H1 (cell line): ENCODE data around the gene SLC4A8. TPM values are rescaled to one million over a fixed set of nuclear protein-coding genes. Genes with fewer than 3 reads are reported as not detected.

Experiments used
- CTCF ChIA-PET: fragments of 300-600 bp; sonication (Branson Sonifier 250); formaldehyde crosslinking; loops from one replicate; lab custom pipeline; 2021; ENCODE audit not compliant: partially characterized antibody; lab: Charles Lee
- POLR2A ChIA-PET: fragments of 300-600 bp; sonication (Branson Sonifier 250); formaldehyde crosslinking; loops from one replicate; lab custom pipeline; 2021; ENCODE audit warnings: inconsistent platforms; ENCODE audit not compliant: partially characterized antibody; lab: Charles Lee
- DNase-seq, 2 experiments: peaks; one replicate each; pipeline versions ENCODE4 v3.0.0 to v3.0.0-alpha.2; 2010 to 2022; ENCODE audit warnings: low spot score in 2 of 2, low read depth in 1 of 2, mixed read lengths in 1 of 2
- FAIRE-seq: peaks from 2 replicates; lab custom pipeline; 2011; peaks lifted over from hg19 to GRCh38; lab: Jason Lieb, UNC
- H2AFZ ChIP-seq: 2 replicates; pipeline ENCODE4 v1.8.1; 2012; ENCODE audit warnings: low read length, inconsistent platforms
- H2AK5ac ChIP-seq: 2 replicates; pipeline ENCODE4 v1.6.1; 2013; ENCODE audit warnings: low read depth, low read length
- H2BK120ac ChIP-seq: replicated peaks from 2 replicates; pipeline ENCODE3; 2013; ENCODE audit warnings: low read depth, low read length, inconsistent platforms
- H2BK12ac ChIP-seq: 2 replicates; pipeline ENCODE4 v1.6.1; 2013; ENCODE audit warnings: low read depth, low read length
- H2BK15ac ChIP-seq: 2 replicates; pipeline ENCODE4 v1.6.1; 2013; ENCODE audit warnings: low read length
- H2BK20ac ChIP-seq: 2 replicates; pipeline ENCODE4 v1.6.1; 2013; ENCODE audit warnings: low read length
- H2BK5ac ChIP-seq: 2 replicates; pipeline ENCODE4 v1.6.1; 2013; ENCODE audit warnings: low read depth, low read length
- H3K14ac ChIP-seq: 2 replicates; pipeline ENCODE4 v1.6.1; 2013; ENCODE audit warnings: inconsistent platforms; ENCODE audit not compliant: insufficient read length
- H3K18ac ChIP-seq: 2 replicates; pipeline ENCODE4 v1.6.1; 2013; ENCODE audit warnings: low read length; ENCODE audit errors: extremely low read depth
- H3K23ac ChIP-seq: 2 replicates; pipeline ENCODE4 v1.6.1; 2013; ENCODE audit warnings: inconsistent platforms; ENCODE audit not compliant: insufficient read length
- H3K23me2 ChIP-seq: 2 replicates; pipeline ENCODE4 v1.6.1; 2013; ENCODE audit warnings: low read depth, low read length
- H3K27ac ChIP-seq: 2 replicates; pipeline ENCODE4 v1.6.1; 2011; ENCODE audit warnings: low read depth, low read length, inconsistent platforms
- H3K27me3 ChIP-seq, 4 experiments: replicated peaks in 1 of 4; 1 replicate in 1 of 4; 2 replicates in 3 of 4; pipeline versions ENCODE4 v1.6.1 to v1.8.1; 2011 to 2013; ENCODE audit warnings: low read length in 3 of 4, mild to moderate bottlenecking in 3 of 4, inconsistent platforms in 2 of 4, mixed read lengths in 2 of 4, moderate library complexity in 1 of 4; ENCODE audit not compliant: control insufficient read depth in 3 of 4, insufficient read depth in 3 of 4; ENCODE audit errors: extremely low read depth in 1 of 4
- H3K36me3 ChIP-seq, 4 experiments: 2 replicates each; pipeline versions ENCODE4 v1.6.1 to v1.8.1; 2011 to 2013; ENCODE audit warnings: mild to moderate bottlenecking in 4 of 4, low read length in 3 of 4, moderate library complexity in 2 of 4, control low read depth in 1 of 4, inconsistent platforms in 1 of 4; ENCODE audit not compliant: insufficient read depth in 4 of 4, control insufficient read depth in 2 of 4
- H3K4ac ChIP-seq: replicated peaks from 2 replicates; pipeline ENCODE3; 2013; ENCODE audit warnings: low read length, low read depth, mixed read lengths, inconsistent platforms; ENCODE audit not compliant: insufficient read length
- H3K4me1 ChIP-seq, 4 experiments: replicated peaks in 1 of 4; 1 replicate in 1 of 4; 2 replicates in 3 of 4; pipeline versions ENCODE4 v1.6.1 to v1.8.1; 2011 to 2013; ENCODE audit warnings: low read length in 3 of 4, inconsistent platforms in 2 of 4, mixed read lengths in 1 of 4; ENCODE audit not compliant: insufficient read depth in 4 of 4, control insufficient read depth in 3 of 4
- H3K4me2 ChIP-seq, 2 experiments: 2 replicates each; pipeline versions ENCODE4 v1.6.1 to v1.8.1; 2011 to 2013; ENCODE audit warnings: low read depth in 2 of 2, low read length in 2 of 2, control low read depth in 1 of 2, inconsistent platforms in 1 of 2, mild to moderate bottlenecking in 1 of 2; ENCODE audit not compliant: insufficient read depth in 1 of 2
- H3K4me3 ChIP-seq, 4 experiments: fragments of 200-600, 300-600 bp in 1 of 4; sonication (generic), shearing (Covaris generic), sonication (Bioruptor Twin) in 1 of 4; 2 replicates each; pipeline versions ENCODE4 v1.5.1 to v1.8.1; 2011 to 2016; ENCODE audit warnings: low read length in 4 of 4, low read depth in 3 of 4, control low read depth in 2 of 4, inconsistent platforms in 2 of 4, mild to moderate bottlenecking in 2 of 4, mixed read lengths in 1 of 4, moderate library complexity in 1 of 4; ENCODE audit not compliant: insufficient read depth in 2 of 4; ENCODE audit errors: extremely low read depth in 1 of 4
- H3K56ac ChIP-seq: replicated peaks from 2 replicates; pipeline ENCODE3; 2013; ENCODE audit warnings: low read depth, mild to moderate bottlenecking, mixed read lengths, low read length, inconsistent platforms; ENCODE audit not compliant: insufficient read length
- H3K79me1 ChIP-seq: 2 replicates; pipeline ENCODE4 v1.6.1; 2013; ENCODE audit warnings: low read depth, low read length, control low read depth
- H3K79me2 ChIP-seq, 2 experiments: 2 replicates each; pipeline versions ENCODE4 v1.6.1 to v1.8.1; 2012 to 2013; ENCODE audit warnings: low read length in 2 of 2, mild to moderate bottlenecking in 2 of 2, inconsistent platforms in 1 of 2; ENCODE audit not compliant: insufficient read depth in 2 of 2, control insufficient read depth in 1 of 2
- H3K9ac ChIP-seq, 4 experiments: replicated peaks in 1 of 4; 1 replicate in 1 of 4; 2 replicates in 3 of 4; pipeline versions ENCODE4 v1.6.1 to v1.8.1; 2011 to 2013; ENCODE audit warnings: low read depth in 3 of 4, low read length in 3 of 4, control low read depth in 2 of 4, mild to moderate bottlenecking in 2 of 4, moderate library complexity in 2 of 4, inconsistent platforms in 1 of 4; ENCODE audit errors: extremely low read depth in 1 of 4
- H3K9me3 ChIP-seq, 2 experiments: 2 replicates each; pipeline versions ENCODE4 v1.6.1 to v1.8.1; 2012 to 2013; ENCODE audit warnings: mild to moderate bottlenecking in 2 of 2, moderate library complexity in 2 of 2, control low read depth in 1 of 2, inconsistent platforms in 1 of 2, low read depth in 1 of 2, low read length in 1 of 2, mixed read lengths in 1 of 2; ENCODE audit not compliant: insufficient read depth in 2 of 2
- H4K20me1 ChIP-seq, 2 experiments: replicated peaks in 1 of 2; 2 replicates each; pipeline versions ENCODE3 to v1.8.1; 2011 to 2013; ENCODE audit warnings: inconsistent platforms in 2 of 2, low read length in 2 of 2, mild to moderate bottlenecking in 1 of 2; ENCODE audit not compliant: insufficient read depth in 2 of 2, control insufficient read depth in 1 of 2
- H4K5ac ChIP-seq: 2 replicates; pipeline ENCODE4 v1.6.1; 2013; ENCODE audit warnings: low read length, low read depth, mixed read lengths, inconsistent platforms; ENCODE audit not compliant: insufficient read length
- H4K8ac ChIP-seq: 2 replicates; pipeline ENCODE4 v1.8.0; 2013; ENCODE audit warnings: mild to moderate bottlenecking, moderate library complexity, low read length, inconsistent platforms; ENCODE audit not compliant: insufficient read depth; ENCODE audit errors: extremely low read depth
- H4K91ac ChIP-seq: replicated peaks from 2 replicates; pipeline ENCODE3; 2013; ENCODE audit warnings: low read length, mixed read lengths, inconsistent platforms; ENCODE audit not compliant: insufficient read length
- EGR1 ChIP-seq: IDR thresholded peaks from 2 replicates; pipeline ENCODE4 v1.6.1; 2011; ENCODE audit warnings: low read depth, low read length, borderline replicate concordance
- EZH2 ChIP-seq: fragments of 200-600 bp; sonication (generic); IDR thresholded peaks from 2 replicates; pipeline ENCODE4 v1.7.1; 2012; ENCODE audit warnings: low read depth, mild to moderate bottlenecking, moderate library complexity, low read length, inconsistent platforms; ENCODE audit not compliant: severe bottlenecking
- JUN ChIP-seq: IDR thresholded peaks from 2 replicates; pipeline ENCODE4 v1.6.1; 2011; ENCODE audit warnings: low read depth, mild to moderate bottlenecking, improper control_type of control experiment, low read length
- POLR2AphosphoS5 ChIP-seq: IDR thresholded peaks from 2 replicates; pipeline ENCODE4 v1.6.1; 2011; ENCODE audit warnings: low read depth, low read length
- SUZ12 ChIP-seq: fragments of 200-600 bp; sonication (generic); IDR thresholded peaks from 2 replicates; pipeline ENCODE4 v1.6.1; 2012; ENCODE audit warnings: mild to moderate bottlenecking, inconsistent platforms, low read length, moderate library complexity, mixed read lengths
- TCF12 ChIP-seq: IDR thresholded peaks from 2 replicates; pipeline ENCODE4 v1.6.1; 2011; ENCODE audit warnings: low read depth, mild to moderate bottlenecking, low read length
- WGBS, 2 experiments: shearing (Covaris generic) in 1 of 2; methylation state at CpG; one replicate each; pipeline versions ENCODE4 v1.1.6 to v1.1.7; 2013 to 2015; ENCODE audit warnings: low lambda C conversion rate in 2 of 2, mixed read lengths in 2 of 2, inconsistent platforms in 1 of 2, low coverage in 1 of 2, missing lambda C conversion rate in 1 of 2; ENCODE audit not compliant: insufficient replicate concordance in 2 of 2, insufficient coverage in 1 of 2, insufficient read length in 1 of 2; ENCODE audit errors: extremely low coverage in 1 of 2, missing lambda C conversion rate in 1 of 2; 5-methylcytosine and 5-hydroxymethylcytosine counted together
- polyA plus RNA-seq, 7 experiments: library from polyadenylated mRNA; depleted of rRNA in 3 of 7; stranded (reverse) in 5 of 7; unstranded in 2 of 7; fragments of >200 nt in 5 of 7; fragments of 200-250 nt in 2 of 7; gene quantifications; 1 replicate in 5 of 7; 2 replicates in 1 of 7; 4 replicates in 1 of 7; pipeline versions ENCODE4 v1.2.1 to v1.2.3, GENCODE V29; 2011 to 2013; ENCODE audit warnings: missing spikeins in 2 of 7, mixed read lengths in 2 of 7
- total RNA-seq: library from RNA; stranded (reverse); fragmentation: NEBNext Ultra II Directional; extraction: Animal tissue kit (Norgen Biotek cat#: 25700); gene quantifications from 2 replicates; pipeline ENCODE4 v1.2.1, GENCODE V29; 2021

Gene SLC4A8
- total and polyA plus RNA-seq, 2 of the 8 experiments (the other 6 are each of a cell fraction or from before 2014, with no cell fraction given): 11.2 to 13.4 TPM

- Histone ChIP-seq H3K27ac (no peak overlapping the region), H3K4me2 (peak overlapping the region; percentile 9 to 60; a peak in 2 of 4 replicates), H3K56ac (no peak overlapping the region), H3K79me2 (no peaks in the 10 kb centered on the region), H3K4me3 (no peak overlapping the region), H3K79me1 (no peaks in the 10 kb centered on the region), H2BK12ac (no peak overlapping the region), H3K23me2 (no peaks in the 10 kb centered on the region), H2BK15ac (no peak overlapping the region), H3K9me3 (no peaks in the 10 kb centered on the region), H2AK5ac (no peak overlapping the region), H4K20me1 (no peaks in the 10 kb centered on the region), H3K27me3 (no peaks in the 10 kb centered on the region; a peak in 1 of 7 replicates), H3K18ac (no peak overlapping the region), H2BK20ac (no peak overlapping the region), H2BK5ac (no peak overlapping the region), H2AFZ (no peak overlapping the region; the same call in 1 of the 2 replicates), H3K9ac (no peak overlapping the region), H3K23ac (no peak overlapping the region), H4K91ac (no peak overlapping the region), H4K5ac (no peak overlapping the region), H3K4ac (no peak overlapping the region), H3K36me3 (no peaks in the 10 kb centered on the region), H4K8ac (no peak overlapping the region), H3K4me1 (peaks cover 0 to 6% (median 3%) of the 10 kb centered on the region in 4 experiments; a peak in 4 of 7 replicates), H3K14ac (no peak overlapping the region), H2BK120ac (no peak overlapping the region)
- TF ChIP-seq POLR2AphosphoS5 (no peak), EGR1 (no peak), TCF12 (no peak), EZH2 (no peak), SUZ12 (no peak), JUN (no peak)
- ChIA-PET POLR2A (interaction anchor here (0.7 to 1.4 kb wide), 3 partner anchors 64 to 285 kb away, joined by 3 to 4 read pairs (median 3); no protein-coding TSS in a partner anchor), CTCF (interaction anchor here (0.6 to 8.7 kb wide), 34 partner anchors 8 to 794 kb away, joined by 3 to 132 read pairs (median 4); partner anchors contain the start of gene SLC4A8)
- DNase-seq: no peak
- WGBS, 2 experiments: 85% methylated on average over 11 of the region's 11 CpGs; no CpG with 5 or more reads in 1 of the 2 experiments
- no peak for FAIRE-seq
Measured at GRCh38 chr12:51531284-51531977, 106.8 kb downstream of the SLC4A8 start.
